Measurements from ENCODE around the gene CRABP2.

Gene CRABP2

DNA sequence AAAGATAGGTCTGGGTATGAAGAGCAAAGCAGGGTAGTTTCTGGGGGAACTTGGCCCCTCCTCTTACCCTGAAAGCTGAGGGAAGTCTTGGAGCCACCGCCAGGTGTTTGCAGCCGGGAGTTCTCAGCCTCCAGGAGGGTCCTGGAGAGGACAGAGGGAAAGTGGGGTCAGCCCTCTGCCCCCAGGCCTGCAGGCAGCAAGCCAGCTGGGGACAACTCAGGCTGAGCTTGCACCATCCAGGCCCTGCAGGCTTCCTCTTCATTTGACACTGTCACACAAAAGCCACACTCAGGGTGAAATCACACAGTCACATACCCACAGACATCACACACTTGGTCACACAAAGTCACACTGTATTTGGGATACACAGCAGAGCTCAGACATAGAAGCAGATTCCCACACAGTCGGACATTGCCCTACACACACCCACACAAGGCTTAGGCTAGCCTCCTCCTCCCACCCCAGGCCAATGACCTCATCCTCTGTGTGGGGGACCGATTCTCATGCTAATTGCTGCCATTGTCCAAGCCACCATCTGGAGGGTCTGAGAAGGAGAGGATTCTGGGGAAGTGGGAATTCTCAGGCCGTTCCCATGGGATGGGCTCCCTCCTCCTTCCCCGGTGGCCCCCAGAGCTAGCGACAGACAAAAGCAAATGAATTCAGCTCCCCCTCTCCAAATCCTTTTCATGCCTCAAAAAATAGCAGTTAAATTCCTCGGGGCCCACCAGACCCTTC lies 31.8 kb downstream of the CRABP2 start:
- in situ Hi-C loops (cut with HindIII; ENCODE audit: low sequenced_read_pairs): no loop called here

DNA sequence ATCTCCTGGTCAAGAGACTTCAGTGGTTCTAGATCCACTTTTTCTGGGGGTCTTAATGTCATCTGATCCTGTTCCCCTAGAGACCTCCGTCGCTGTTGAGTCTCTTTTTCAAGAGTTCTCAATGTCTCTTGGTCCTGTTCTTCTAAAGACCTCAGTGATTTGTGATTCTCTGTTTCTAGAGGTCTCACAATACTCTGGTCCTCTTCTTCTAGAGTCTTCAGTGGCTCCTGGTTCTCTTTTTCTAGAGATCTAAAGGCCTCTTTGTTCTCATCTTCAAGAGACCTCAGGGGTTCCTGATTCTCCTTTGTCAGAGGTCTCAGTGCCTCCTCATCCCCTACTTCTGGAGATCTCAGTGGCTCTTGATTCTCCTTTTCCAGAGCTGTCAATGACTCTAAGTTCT lies 33.6 kb downstream of the CRABP2 start:
- in situ Hi-C loops (cut with HindIII; ENCODE audit: low sequenced_read_pairs): no loop called here

DNA sequence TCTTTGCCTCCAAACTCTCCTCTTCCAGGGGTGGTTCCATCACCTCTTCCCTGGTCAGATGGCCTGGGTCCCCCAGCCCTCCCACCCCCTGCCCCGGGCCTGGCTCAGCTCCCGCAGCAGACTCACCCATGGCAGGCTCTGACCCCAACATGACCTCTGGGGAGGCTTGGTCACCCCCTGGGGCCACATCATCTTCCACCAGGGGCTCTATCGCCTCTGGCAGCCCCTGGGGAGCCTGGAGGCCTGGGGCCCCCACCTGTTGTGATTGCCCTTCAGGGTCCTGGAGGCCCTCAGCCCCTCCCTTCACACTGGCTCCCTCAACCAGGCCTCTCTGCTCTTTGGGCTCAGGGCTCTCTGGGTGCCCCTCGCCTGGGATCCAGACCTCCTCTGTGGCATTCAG lies 34.6 kb downstream of the CRABP2 start:
- in situ Hi-C loops (cut with HindIII; ENCODE audit: low sequenced_read_pairs): no loop called here

DNA sequence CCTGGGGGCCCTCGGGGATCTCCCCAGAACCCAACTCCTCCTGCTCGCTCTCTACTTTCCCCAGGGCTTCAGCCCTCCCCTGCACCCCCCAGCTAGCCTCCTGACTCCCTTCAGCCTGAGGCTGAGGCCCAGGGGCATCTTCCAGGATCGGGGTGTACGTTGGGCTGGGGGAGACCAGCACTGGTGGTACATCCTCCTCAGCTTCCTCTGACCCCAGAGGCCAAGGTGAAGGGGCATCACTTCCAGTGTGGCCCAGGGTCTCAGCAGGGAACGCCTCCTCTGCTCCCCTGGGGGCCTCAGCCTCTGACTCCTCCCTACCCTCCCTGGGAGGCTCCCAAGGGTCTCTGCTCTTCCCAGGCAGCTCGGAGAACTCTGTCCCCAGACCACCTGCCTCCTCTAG lies 35.0 kb downstream of the CRABP2 start:
- in situ Hi-C loops (cut with HindIII; ENCODE audit: low sequenced_read_pairs): no loop called here

DNA sequence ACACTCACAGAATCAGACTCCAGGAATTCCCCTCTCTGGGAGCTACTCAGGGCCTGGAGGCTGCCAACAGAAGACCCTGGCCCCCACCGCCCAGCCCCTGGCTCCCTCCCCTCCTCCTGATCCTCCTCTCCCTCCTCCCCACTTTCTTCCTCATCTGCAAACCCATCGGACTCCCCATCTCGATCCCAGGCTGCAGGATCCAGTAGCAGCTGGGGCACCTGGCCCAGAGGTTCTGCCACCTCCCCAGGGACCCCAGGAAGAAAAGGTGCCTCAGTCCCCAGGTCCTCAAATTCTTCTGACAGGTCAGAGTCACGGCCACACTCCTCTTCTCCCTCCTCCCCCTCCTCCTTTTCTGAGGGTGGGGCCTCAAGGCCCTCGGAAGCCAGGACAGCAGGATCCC lies 35.6 kb downstream of the CRABP2 start:
- in situ Hi-C loops (cut with HindIII; ENCODE audit: low sequenced_read_pairs): no loop called here

DNA sequence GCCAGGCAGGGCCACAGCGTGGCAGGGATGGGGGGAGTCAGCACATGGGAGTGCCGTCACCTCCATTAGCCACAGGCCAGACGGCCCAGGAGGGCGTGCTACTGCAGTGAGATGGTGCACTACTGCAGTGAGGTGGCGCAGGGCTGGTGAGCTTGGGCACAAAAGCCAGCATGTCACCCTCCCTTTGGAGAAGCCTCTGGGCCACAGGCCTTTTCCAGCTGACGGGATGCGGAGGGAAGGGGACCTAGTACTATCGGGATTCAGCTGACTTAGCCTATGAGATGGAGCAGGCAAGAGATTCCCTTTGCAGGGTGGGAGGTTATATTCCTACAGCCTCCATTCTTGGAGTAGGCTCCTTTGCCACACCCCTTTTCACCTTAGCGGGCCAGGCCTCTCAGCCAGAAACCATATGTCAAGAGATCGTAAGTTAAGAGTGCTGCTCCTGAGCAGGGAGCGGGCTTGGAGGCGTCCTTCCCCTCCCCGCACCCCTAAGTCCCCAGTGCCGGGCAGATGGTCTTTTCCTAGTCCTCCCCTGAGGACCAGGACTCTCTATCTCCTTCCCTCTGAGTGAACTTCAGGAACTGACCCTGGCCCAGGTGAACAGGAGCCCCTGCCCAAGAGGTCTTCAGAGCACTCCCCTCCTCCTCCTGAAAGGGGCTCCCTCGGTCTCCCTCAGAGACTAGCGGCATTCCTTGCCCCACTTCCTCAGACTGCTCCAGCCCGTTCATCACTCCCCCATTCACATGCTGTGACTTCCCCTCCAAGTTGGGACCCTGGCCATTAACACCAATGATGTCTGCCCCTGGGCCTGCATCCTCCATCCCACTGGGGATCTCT lies 36.4 kb downstream of the CRABP2 start:
- in situ Hi-C loops (cut with HindIII; ENCODE audit: low sequenced_read_pairs): no loop called here

DNA sequence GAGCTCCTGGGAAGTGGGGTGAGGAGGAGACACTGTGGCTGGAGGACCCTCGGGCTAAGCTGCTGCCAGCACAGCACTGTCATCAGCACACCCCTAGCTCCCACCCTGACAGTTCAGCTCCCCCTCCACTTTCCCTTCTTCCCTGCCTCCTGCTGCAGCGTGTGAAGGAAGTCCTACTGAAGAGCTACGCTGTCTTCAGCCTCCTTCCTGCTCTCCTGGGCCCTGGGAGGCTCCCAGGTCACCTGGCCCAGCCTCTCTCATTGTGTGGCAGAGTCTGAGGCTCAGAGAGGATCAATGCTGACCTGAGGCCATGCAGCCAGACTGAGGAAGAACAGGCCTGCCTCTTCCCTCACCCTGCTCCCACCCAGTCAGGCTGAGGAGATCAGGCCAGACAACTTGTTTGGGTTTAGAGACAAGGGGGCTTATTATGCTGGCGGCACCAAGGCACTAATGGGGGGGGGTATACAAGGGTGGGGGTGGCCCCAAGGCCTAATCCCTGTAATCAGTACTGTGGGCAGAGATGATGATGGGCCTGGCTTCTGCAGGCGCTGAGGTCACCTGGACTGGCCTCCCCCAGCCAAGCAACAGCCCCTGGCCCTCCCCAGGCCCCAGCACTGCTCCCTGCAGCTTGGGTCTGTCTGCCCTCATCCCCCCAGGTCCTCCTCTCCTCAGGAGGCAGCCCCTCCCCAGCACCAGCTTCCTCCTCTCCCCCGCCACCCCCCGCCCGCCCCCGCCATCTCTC lies 37.2 kb downstream of the CRABP2 start:
- in situ Hi-C loops (cut with HindIII; ENCODE audit: low sequenced_read_pairs): no loop called here

DNA sequence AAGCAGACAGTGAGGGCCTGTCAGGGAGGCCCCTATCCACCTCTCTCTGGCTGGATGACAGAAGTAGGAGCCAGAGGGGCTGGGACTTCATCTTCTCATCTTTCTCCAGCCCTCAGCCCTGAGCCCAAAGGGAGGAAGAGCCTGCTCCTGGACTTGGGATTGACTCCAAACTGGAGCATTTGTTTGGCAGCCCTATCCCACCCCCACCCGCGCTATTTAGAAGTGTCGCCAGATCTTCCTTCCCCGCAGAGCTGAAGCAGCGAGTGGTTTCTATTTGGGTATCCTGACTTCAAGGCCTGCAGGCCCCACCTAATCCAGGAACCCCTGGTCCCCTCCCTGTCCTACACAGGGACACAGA lies 37.8 kb downstream of the CRABP2 start:
- in situ Hi-C loops (cut with HindIII; ENCODE audit: low sequenced_read_pairs): no loop called here

DNA sequence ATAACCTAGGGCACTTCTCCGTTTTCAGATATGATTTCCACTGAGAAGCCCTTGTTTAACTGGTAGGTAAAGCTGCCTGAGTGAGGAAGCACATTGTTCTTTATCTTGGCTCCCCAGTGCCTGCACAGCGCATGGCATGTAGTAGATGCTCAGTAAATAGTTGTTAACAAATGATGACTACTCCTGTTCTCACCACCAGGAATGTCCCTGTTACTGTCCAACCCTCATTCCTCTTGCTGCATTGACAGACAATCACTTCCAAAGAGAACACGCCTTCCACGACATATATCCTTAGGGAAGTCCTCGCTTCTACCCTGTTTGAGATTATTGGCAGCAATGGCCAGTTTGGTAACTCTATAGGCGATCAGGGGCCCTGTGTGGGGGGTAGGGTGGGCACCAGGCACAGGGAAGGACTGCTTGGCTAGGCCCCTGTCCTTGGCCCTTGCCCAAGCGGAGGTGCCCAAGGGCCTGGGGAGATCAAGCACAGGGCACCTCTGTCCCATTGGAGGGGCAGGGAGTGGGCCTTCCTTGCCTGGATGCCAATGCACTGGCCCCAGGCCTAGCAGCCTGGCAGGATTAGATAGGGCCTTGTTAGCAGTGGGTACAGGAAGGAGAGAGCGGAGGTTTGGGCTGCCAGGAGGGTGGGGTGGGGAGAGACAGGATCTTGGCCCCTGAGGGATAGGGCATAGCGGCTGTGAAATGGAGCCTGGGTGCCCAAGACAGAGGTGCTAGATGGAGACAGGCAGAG lies 38.3 kb downstream of the CRABP2 start:
- in situ Hi-C loops (cut with HindIII; ENCODE audit: low sequenced_read_pairs): no loop called here

DNA sequence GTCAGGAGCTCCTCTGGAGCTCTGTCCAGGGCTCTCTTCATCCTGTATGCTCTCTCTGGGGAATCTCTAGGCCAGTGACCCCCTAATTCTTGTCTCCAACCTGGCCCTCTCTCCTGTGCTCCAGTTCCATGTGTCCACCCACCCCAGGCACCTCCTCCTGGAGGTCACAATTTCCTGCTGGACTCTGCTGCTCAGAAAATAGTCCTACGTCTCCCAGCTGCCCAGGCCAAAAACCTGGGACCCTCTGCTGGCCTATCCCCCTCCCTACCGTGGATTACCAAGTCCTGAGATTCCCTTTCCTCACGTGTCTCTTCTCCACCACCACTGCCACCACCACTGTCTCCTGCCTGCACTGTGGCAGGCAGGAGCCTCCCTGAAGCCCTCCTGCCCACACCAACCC lies 39.8 kb downstream of the CRABP2 start:
- in situ Hi-C loops (cut with HindIII; ENCODE audit: low sequenced_read_pairs): no loop called here

DNA sequence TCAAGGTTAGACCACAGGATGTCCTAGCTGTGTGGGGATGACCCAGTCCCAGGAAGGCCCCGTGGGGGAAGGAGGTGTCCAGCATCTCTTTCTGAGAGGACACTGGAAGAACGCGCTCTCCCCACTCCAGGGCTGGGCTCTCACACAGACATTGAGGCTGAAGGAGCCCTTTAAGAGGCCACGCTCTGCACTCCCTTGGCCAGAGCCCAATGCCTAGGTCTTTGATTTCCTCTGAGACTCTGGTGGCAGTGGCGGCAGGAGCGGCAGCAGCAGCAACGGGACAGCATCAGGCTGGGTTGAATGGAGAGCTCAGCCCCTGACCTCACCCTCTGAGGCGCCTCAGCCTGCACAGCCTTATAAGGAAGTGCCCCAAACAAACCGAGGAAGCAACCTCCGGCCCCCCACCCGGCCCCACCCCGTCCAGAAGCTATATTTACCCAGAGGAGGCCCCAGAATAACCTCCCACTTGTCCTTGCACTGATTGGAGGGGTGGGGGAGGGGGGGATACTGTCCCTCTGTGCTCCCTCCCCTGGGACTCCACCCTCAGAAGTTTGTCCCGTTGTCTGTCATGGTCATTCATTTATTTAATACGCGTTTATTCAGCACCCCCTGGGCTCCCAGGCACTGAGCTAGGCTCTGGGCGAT lies 40.5 kb downstream of the CRABP2 start:
- in situ Hi-C loops (cut with HindIII; ENCODE audit: low sequenced_read_pairs): no loop called here

DNA sequence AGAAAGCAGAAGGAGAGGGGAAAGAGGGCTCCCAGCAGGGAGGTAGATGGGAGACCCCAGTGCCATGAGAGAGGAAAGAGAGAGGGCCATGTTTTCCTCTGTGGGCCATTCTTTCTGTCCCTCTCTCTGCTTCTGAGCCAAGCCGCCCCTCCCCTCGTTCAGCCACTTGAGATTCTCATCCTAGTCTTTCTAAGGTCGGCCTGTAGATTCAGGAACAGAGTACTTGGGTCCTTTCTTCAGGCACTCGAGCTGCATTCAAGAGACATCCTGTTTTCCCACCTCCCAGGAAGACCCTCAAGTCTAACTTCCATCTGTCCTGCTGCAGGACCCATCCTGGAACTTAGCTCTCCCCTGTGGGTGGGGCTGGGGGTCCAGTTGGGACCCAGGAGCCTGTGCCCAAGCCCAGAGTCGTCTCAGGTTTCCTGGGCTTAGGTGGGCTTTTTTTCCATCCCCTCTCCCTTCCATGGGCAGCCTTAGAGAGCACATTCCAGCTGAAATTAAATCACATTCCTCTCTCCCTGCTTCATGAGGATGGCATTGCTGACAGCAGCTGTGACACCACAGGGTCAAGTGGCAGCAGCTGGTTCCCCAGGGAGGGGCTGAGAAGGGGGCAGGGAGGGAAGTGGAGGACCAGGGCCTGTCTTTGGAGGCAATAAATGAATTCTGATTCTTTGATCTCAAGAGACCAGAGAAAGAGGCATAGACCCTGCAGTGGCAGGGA lies 41.2 kb downstream of the CRABP2 start:
- in situ Hi-C loops (cut with HindIII; ENCODE audit: low sequenced_read_pairs): no loop called here

DNA sequence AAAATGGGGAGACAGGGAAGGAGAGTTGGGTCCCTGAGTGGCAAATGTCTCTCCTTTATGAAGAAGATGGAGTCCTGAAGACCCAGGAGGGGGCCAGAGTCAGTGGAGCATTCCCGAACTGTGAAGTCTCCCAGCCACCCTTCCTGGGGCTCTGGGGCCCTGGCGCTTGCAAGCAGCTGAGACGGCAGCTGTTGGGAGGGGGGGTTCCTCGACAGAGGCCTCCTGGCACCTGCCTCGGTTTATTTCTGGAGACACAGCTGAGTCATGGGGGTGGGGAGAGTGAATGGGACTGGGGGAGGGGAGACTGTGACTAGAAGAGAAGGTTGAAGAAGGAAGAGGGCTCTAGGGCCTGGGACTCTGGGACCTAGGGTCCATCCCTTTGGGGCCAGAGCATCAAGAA lies 42.2 kb downstream of the CRABP2 start:
- in situ Hi-C loops (cut with HindIII; ENCODE audit: low sequenced_read_pairs): no loop called here

DNA sequence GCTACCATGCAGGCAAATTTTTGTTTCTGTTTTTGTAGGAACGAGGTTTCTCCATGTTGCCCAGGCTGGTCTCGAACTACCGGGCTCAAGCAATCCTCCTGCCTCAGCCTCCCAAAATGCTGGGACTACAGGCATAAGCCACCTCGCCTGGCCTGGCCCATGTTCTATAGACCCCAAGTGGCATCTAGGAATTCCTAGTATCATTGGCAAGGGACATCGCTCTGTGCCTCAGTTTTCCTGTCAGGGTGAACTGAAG lies 42.7 kb downstream of the CRABP2 start:
- in situ Hi-C loops (cut with HindIII; ENCODE audit: low sequenced_read_pairs): no loop called here

DNA sequence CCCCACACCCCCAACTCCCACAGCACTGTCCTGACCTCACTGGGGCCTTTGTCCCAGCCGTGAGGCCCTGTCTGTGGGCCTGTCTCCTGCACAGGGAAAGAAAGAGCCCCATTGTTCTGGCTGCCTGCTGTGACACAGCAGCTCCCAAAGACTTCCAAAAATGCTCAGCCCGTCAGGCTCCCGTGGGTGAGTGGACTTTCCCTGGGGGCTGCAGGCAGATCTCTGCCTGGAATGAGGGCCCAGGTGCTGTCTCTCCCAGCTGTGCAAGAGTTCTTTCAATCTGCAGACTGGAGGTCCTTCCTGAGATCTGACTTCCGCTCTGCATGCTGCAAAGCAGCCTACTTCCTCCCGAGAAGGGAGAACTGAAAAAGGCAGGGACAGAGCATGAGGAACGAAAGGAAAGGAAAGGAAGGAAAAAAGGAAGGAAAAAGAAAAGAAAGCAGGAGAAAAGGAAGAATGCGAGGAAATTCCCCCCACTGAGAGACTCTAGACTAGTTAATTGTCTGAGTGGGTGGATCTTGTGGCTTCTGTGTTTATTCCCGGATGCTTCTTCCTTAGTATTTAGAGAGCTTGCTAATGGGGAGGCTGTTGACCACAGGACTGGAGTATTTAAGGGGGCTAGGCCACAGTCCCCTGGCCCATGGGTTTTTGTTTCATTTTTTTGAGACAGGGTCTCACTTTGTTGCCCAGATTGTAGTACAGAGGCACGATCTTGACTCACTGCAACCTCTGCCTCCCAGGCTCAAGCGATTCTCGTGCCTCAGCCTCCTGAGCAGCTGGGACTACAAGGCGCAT lies 43.2 kb downstream of the CRABP2 start:
- in situ Hi-C loops (cut with HindIII; ENCODE audit: low sequenced_read_pairs): no loop called here

DNA sequence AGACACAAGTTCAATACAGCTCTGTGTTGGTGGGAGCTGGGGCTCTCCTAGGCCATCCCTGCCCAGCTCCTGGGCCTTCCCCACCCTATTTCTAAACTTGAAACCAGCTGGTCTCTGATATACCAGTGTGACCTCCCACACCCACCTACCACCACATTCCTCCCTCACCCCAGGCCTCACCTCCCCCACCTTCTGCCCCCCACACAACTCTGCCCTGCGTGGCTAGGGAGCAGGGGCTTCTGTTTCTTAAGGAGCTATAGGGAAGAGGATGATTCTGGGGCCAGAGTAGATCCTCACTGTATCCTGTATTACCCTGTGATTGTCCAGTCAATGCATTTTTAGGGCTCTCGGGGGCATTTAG lies 44.7 kb downstream of the CRABP2 start:
- in situ Hi-C loops (cut with HindIII; ENCODE audit: low sequenced_read_pairs): no loop called here

DNA sequence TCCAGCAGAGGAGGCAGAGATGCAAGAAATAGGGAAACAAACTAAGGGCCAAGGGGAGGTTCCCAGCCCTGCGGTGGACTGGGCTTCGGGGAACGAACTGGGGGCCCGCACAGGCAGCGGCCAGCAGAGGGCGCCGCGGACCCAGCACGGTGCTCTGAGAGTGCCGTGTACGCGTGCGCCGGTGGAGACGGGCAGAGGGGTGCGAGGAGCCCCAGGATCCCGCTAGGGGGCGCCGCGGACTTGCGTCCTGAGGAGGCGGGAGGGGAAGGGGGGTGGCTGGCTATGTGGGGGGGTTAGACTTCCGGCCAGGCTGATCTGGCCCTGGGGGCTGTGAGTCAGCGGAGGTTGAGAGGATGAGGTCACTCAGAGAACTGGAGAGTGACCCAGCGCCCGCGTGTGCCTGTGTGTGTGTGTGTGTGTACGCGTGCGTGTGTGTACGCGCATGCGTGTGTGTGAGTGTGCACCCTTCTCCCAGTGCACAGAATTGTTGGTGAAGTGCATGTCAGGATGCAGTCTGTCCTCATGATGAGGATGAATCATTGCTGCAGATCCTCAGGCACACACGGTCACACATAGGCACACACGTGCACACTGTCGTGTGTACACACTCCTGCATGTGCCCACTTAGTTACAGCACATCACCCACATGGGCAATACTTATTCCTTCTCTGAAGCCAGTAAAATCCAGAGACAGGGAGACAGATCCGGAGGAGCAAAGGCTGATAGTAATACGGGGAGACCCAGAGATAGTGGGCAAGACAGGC lies 45.2 kb downstream of the CRABP2 start:
- in situ Hi-C loops (cut with HindIII; ENCODE audit: low sequenced_read_pairs): no loop called here

DNA sequence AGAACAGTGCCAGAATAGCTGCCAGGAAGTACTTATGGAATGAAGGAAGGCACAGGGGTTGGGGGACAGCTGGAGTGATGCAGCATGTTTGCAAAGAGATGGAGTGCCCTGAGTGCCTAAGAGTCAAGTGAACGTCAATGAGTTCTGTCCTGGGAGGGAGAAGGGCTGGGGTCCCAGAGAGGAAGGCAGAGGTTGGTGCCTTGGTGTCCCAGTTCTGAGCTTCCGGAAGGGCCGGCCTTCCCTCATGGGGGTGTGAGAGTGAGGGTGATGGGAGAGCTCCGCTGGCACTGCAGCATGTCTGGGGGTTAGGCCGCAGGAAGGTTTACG lies 45.8 kb downstream of the CRABP2 start:
- in situ Hi-C loops (cut with HindIII; ENCODE audit: low sequenced_read_pairs): no loop called here

DNA sequence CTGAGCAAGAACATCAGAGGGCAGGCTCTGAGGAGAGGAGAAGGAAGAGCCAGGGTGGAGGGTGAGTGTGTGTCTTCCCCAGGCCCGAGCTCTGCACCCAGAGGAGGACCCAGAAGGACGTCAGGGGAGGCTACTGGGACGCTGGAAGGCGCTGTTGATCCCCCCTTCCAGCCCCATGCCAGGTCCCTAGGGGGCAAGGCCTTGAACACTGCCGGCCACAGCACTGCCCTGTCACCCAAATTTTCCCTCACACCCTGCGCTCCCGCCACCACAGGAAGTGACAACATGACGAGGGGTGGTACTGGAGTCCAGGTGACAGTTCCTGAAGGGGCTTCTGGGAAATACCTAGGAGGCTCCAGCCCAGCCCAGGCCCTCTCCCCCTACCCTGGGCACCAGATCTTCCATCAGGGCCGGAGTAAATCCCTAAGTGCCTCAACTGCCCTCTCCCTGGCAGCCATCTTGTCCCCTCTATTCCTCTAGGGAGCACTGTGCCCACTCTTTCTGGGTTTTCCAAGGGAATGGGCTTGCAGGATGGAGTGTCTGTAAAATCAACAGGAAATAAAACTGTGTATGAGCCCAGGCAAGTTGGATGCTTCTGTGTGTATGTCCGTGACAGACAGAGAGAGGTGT lies 46.3 kb downstream of the CRABP2 start:
- in situ Hi-C loops (cut with HindIII; ENCODE audit: low sequenced_read_pairs): no loop called here
